ENCODE results near the gene SIX2.

GRCh38 chr2:45044916-45045315, 35.7 kb upstream of the SIX2 start:
- TF ChIP-seq POLR2A (IDR thresholded peaks at IDR 0.05) (no peak), CTCF (IDR thresholded peaks at IDR 0.05 in 8 of 11, conservative IDR thresholded peaks at IDR 0.05 in 3 of 11) (no peak), POLR2AphosphoS5 (IDR thresholded peaks at IDR 0.05) (no peak)
